Endothelial cell of umbilical vein (primary cell): ENCODE results near the gene MROH2A. TPM values are rescaled to one million over a fixed set of nuclear protein-coding genes. Genes with fewer than 3 reads are reported as not detected.

ENCODE experiments used
- BruUV-seq: library from RNA; stranded (reverse); fragments of 400-500 nt; replicated peaks from 2 replicates; lab custom pipeline; 2021; lab: Mats Ljungman, UMichigan
- CTCF ChIA-PET: fragments of 300-600, 350-600 bp; sonication (Branson Sonifier 250); formaldehyde crosslinking; loops from one replicate; lab custom pipeline; 2021; ENCODE audit warnings: antibody characterized with exemption, inconsistent platforms; lab: Charles Lee
- POLR2A ChIA-PET: fragments of 300-600, 350-600 bp; sonication (Branson Sonifier 250); formaldehyde crosslinking; loops from one replicate; lab custom pipeline; 2021; ENCODE audit warnings: antibody characterized with exemption, inconsistent platforms; lab: Charles Lee
- DNase-seq: peaks from one replicate; pipeline ENCODE4 v3.0.0-alpha.2; 2011; ENCODE audit warnings: low read depth, low spot score
- FAIRE-seq: peaks from 2 replicates; lab custom pipeline; 2011; peaks lifted over from hg19 to GRCh38; lab: Jason Lieb, UNC
- H2AFZ ChIP-seq: 2 replicates; pipeline ENCODE4 v1.6.0; 2012; ENCODE audit warnings: low read depth, low read length, control low read depth, inconsistent platforms
- H3K27ac ChIP-seq: 2 replicates; pipeline ENCODE4 v1.5.1; 2011; ENCODE audit warnings: low read depth, mild to moderate bottlenecking, control low read depth, low read length, moderate library complexity; ENCODE audit not compliant: insufficient read depth
- H3K27me3 ChIP-seq, 2 experiments: 2 replicates each; pipeline versions ENCODE4 v1.6.0 to v1.6.1; 2011; ENCODE audit warnings: low read length in 2 of 2, mixed read lengths in 1 of 2; ENCODE audit not compliant: control insufficient read depth in 2 of 2, insufficient read depth in 2 of 2
- H3K36me3 ChIP-seq, 2 experiments: 2 replicates in 1 of 2; 3 replicates in 1 of 2; pipeline ENCODE4 v1.5.1; 2011; ENCODE audit warnings: low read length in 2 of 2, mild to moderate bottlenecking in 1 of 2, moderate library complexity in 1 of 2; ENCODE audit not compliant: control insufficient read depth in 2 of 2, insufficient read depth in 2 of 2; ENCODE audit errors: extremely low read depth in 1 of 2
- H3K4me1 ChIP-seq: 3 replicates; pipeline ENCODE4 v1.5.1; 2011; ENCODE audit warnings: mild to moderate bottlenecking, low read length; ENCODE audit not compliant: control insufficient read depth, insufficient read depth; ENCODE audit errors: extremely low read depth
- H3K4me2 ChIP-seq: 2 replicates; pipeline ENCODE4 v1.6.1; 2011; ENCODE audit warnings: low read length, control low read depth, mixed read lengths; ENCODE audit not compliant: insufficient read depth
- H3K4me3 ChIP-seq, 3 experiments: fragments of 200-600 bp in 1 of 3; sonication (generic), shearing (Covaris generic) in 1 of 3; replicated peaks in 1 of 3; 2 replicates each; pipeline ENCODE4 v1.5.1; 2011 to 2016; ENCODE audit warnings: control low read depth in 3 of 3, low read length in 3 of 3, mild to moderate bottlenecking in 2 of 3, inconsistent platforms in 1 of 3, low read depth in 1 of 3, moderate library complexity in 1 of 3; ENCODE audit not compliant: insufficient read depth in 1 of 3
- H3K79me2 ChIP-seq: 2 replicates; pipeline ENCODE4 v1.6.0; 2012; ENCODE audit warnings: low read length, inconsistent platforms; ENCODE audit not compliant: control insufficient read depth, insufficient read depth
- H3K9ac ChIP-seq: replicated peaks from 2 replicates; pipeline ENCODE3; 2011; ENCODE audit warnings: low read length, control low read depth; ENCODE audit not compliant: insufficient read depth; ENCODE audit errors: extremely low read depth
- H3K9me1 ChIP-seq: replicated peaks from 3 replicates; pipeline ENCODE4 v1.6.0; 2011; ENCODE audit warnings: mild to moderate bottlenecking, low read length; ENCODE audit not compliant: control insufficient read depth, insufficient read depth; ENCODE audit errors: extremely low read depth
- H3K9me3 ChIP-seq: replicated peaks from 2 replicates; pipeline ENCODE4 v1.5.1; 2012; ENCODE audit warnings: low read length, inconsistent platforms; ENCODE audit not compliant: control insufficient read depth, insufficient read depth
- H4K20me1 ChIP-seq: replicated peaks from 2 replicates; pipeline ENCODE3; 2011; ENCODE audit warnings: mild to moderate bottlenecking, low read length; ENCODE audit not compliant: control insufficient read depth, insufficient read depth; ENCODE audit errors: extremely low read depth
- EZH2 ChIP-seq: IDR thresholded peaks from 2 replicates; pipeline ENCODE4 v1.6.1; 2012; ENCODE audit warnings: borderline replicate concordance, low read depth, mild to moderate bottlenecking, moderate library complexity, low read length, inconsistent platforms; ENCODE audit not compliant: severe bottlenecking
- FOS ChIP-seq: IDR thresholded peaks from 2 replicates; pipeline ENCODE4 v1.6.1; 2011; ENCODE audit warnings: mild to moderate bottlenecking, low read length, moderate library complexity, borderline replicate concordance; ENCODE audit not compliant: insufficient read depth
- GATA2 ChIP-seq: IDR thresholded peaks from 2 replicates; pipeline ENCODE4 v1.7.0; 2011; ENCODE audit warnings: low read depth, mild to moderate bottlenecking, moderate library complexity, mixed read lengths, low read length; ENCODE audit not compliant: insufficient read length, insufficient read depth
- JUN ChIP-seq: IDR thresholded peaks from 2 replicates; pipeline ENCODE4 v1.6.1; 2011; ENCODE audit warnings: borderline replicate concordance, low read depth; ENCODE audit not compliant: insufficient read length, insufficient read depth
- MYC ChIP-seq: IDR thresholded peaks from one replicate; pipeline ENCODE4 v1.6.1; 2011; ENCODE audit warnings: mild to moderate bottlenecking, low read depth, low read length
- POLR2A ChIP-seq: IDR thresholded peaks from 2 replicates; pipeline ENCODE4 v1.6.1; 2012; ENCODE audit warnings: low read depth, mild to moderate bottlenecking, control low read depth, low read length
- POLR2AphosphoS5 ChIP-seq: IDR thresholded peaks from 2 replicates; pipeline ENCODE4 v1.6.1; 2012; ENCODE audit warnings: low read depth, mild to moderate bottlenecking, control low read depth, low read length, moderate library complexity; ENCODE audit not compliant: insufficient read depth
- dilution Hi-C: fragments of 300-500 bp; cut with MboI; formaldehyde crosslinking; loops from one replicate; pipeline ENCODE4 v1.15.0; 2019; ENCODE audit warnings: low sequenced_read_pairs; ENCODE audit not compliant: extremely low pct_ligation_motif_present
- intact Hi-C: fragments of 100-400 bp; cut with micrococcal nuclease; formaldehyde crosslinking; loops from one replicate; pipeline ENCODE4 v1.10.0; 2022
- polyA plus RNA-seq, 4 experiments: library from polyadenylated mRNA; depleted of rRNA in 3 of 4; stranded (reverse) in 3 of 4; unstranded in 1 of 4; fragments of >200 nt; gene quantifications; 2 replicates each; pipeline versions ENCODE4 v1.2.1 to v1.2.3, GENCODE V29; 2011 to 2012; ENCODE audit warnings: missing spikeins in 1 of 4
- total RNA-seq: library from RNA; stranded (reverse); gene quantifications from 2 replicates; pipeline ENCODE4 v1.2.3, GENCODE V29; 2021
- TF ChIP-seq, protein P1 (sequence below): IDR thresholded peaks from 2 replicates; pipeline ENCODE4 v1.6.1; 2011; ENCODE audit not compliant: insufficient read depth, insufficient read length
- TF ChIP-seq, protein P2 (sequence below), 2 donors: IDR thresholded peaks; 1 replicate in 1 of 2; 2 replicates in 1 of 2; pipeline ENCODE4 v1.5.1; 2011; ENCODE audit warnings: low read length in 2 of 2, mild to moderate bottlenecking in 2 of 2, moderate library complexity in 2 of 2, control low read depth in 1 of 2, inconsistent platforms in 1 of 2, low read depth in 1 of 2; ENCODE audit not compliant: insufficient read depth in 1 of 2; ENCODE audit errors: extremely low read depth in 1 of 2

MROH2A gene
- total and polyA plus RNA-seq, 2 donors (not counting 3 experiments of a cell fraction or from before 2014, with no cell fraction given): not detected

DNA sequence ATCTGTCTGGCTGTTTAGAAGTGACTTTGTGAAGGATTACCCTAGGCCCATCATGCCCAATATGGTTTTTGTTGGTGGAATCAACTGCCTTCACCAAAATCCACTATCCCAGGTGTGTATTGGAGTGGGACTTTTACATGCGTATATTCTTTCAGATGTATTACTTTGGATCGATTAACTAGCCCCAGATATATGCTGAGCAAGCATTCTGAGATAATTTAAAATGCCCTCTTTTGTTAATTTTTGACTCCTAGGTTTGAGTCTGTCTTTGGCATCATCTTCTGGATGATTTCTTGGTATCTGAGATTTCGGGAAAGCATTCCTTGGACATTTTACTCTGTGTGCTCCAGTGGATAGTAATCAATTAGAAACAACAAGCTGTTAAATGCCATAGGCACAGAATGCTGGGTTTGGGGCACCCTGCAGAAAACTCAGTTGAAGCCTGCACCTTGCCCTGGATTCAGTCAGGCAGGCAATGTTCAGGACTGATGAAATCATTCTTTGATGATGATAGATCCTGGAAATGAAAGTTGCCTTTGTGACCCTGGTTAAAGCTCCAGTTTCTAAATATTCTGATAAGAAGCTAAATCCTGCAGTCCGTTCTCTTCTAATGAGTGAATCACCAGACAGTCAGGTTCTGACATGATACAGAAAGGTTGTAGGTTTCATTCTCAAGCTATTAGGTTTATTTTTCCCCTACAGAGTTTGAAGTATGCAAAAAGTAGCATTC lies 16.9 kb upstream of the MROH2A start:
- no peaks in the 10 kb centered on the region for H3K36me3 ChIP-seq
- dilution Hi-C loops: no loop called here
- no peak for TF ChIP-seq FOS
- TF ChIP-seq POLR2AphosphoS5: no peak
- TF ChIP-seq POLR2A: no peak
- TF ChIP-seq, protein P1, sequence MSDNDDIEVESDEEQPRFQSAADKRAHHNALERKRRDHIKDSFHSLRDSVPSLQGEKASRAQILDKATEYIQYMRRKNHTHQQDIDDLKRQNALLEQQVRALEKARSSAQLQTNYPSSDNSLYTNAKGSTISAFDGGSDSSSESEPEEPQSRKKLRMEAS: no peak
- TF ChIP-seq JUN: no peak
- TF ChIP-seq EZH2: no peak
- no peak for TF ChIP-seq GATA2
- TF ChIP-seq, protein P2, sequence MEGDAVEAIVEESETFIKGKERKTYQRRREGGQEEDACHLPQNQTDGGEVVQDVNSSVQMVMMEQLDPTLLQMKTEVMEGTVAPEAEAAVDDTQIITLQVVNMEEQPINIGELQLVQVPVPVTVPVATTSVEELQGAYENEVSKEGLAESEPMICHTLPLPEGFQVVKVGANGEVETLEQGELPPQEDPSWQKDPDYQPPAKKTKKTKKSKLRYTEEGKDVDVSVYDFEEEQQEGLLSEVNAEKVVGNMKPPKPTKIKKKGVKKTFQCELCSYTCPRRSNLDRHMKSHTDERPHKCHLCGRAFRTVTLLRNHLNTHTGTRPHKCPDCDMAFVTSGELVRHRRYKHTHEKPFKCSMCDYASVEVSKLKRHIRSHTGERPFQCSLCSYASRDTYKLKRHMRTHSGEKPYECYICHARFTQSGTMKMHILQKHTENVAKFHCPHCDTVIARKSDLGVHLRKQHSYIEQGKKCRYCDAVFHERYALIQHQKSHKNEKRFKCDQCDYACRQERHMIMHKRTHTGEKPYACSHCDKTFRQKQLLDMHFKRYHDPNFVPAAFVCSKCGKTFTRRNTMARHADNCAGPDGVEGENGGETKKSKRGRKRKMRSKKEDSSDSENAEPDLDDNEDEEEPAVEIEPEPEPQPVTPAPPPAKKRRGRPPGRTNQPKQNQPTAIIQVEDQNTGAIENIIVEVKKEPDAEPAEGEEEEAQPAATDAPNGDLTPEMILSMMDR (IDR thresholded peaks at IDR 0.05; ENCODE audit: extremely low read depth in 1 of 2, insufficient read depth in 1 of 2, low read depth in 1 of 2, low read length in 2 of 2): no peak
- no peak for TF ChIP-seq MYC
- CTCF ChIA-PET: no interaction called here
- H3K4me2 ChIP-seq: no peak overlapping the region
- BruUV-seq: no TSS peak
- no peak for FAIRE-seq
- no peak overlapping the region for H3K9ac ChIP-seq
- no peak for DNase-seq
- no peaks in the 10 kb centered on the region for H4K20me1 ChIP-seq
- no peak overlapping the region for H3K27ac ChIP-seq
- H3K79me2 ChIP-seq: no peaks in the 10 kb centered on the region
- H3K9me3 ChIP-seq: no peaks in the 10 kb centered on the region
- H3K4me3 ChIP-seq: no peak overlapping the region
- intact Hi-C loops: no loop called here
- H3K4me1 ChIP-seq: no peaks in the 10 kb centered on the region
- H3K9me1 ChIP-seq: no peaks in the 10 kb centered on the region
- no peak overlapping the region for H2AFZ ChIP-seq
- POLR2A ChIA-PET: no interaction called here
- H3K27me3 ChIP-seq: peaks cover 1 to 6% of the 10 kb centered on the region in 2 experiments
